HL-60 (cell line): ENCODE results near the gene CLCN4.

ENCODE experiments used
- GABPA ChIP-seq: IDR thresholded peaks from 2 replicates; pipeline ENCODE4 v1.6.1; 2012; ENCODE audit warnings: low read depth
- POLR2AphosphoS5 ChIP-seq: IDR thresholded peaks from 2 replicates; pipeline ENCODE4 v1.6.1; 2012; ENCODE audit warnings: low read depth
- TF ChIP-seq, protein P1 (sequence below): IDR thresholded peaks from one replicate; pipeline ENCODE4 v1.5.1; 2011; ENCODE audit warnings: low read length, control low read depth, inconsistent platforms; ENCODE audit not compliant: insufficient read depth

DNA sequence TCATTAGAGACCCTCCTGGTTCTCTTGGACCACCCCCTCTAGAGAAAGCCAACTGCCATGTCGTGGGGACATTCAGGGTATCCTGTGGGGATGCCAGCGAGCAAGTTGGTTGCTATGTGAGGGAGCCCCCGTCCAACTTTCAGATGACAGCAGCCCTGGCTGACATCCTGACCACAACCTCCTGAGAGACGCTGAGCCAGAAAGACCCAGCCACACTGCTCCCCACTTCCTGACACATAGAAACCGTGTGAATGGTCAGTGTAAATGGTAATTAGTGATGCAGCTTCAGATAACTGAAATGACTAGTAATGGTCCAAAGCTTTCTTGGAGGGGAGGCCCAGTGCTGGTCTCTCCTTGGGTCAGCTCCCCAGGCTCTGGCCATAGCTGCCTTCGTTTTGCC, 10.8 kb downstream of the CLCN4 start:
- no peak for TF ChIP-seq POLR2AphosphoS5
- TF ChIP-seq, protein P1, sequence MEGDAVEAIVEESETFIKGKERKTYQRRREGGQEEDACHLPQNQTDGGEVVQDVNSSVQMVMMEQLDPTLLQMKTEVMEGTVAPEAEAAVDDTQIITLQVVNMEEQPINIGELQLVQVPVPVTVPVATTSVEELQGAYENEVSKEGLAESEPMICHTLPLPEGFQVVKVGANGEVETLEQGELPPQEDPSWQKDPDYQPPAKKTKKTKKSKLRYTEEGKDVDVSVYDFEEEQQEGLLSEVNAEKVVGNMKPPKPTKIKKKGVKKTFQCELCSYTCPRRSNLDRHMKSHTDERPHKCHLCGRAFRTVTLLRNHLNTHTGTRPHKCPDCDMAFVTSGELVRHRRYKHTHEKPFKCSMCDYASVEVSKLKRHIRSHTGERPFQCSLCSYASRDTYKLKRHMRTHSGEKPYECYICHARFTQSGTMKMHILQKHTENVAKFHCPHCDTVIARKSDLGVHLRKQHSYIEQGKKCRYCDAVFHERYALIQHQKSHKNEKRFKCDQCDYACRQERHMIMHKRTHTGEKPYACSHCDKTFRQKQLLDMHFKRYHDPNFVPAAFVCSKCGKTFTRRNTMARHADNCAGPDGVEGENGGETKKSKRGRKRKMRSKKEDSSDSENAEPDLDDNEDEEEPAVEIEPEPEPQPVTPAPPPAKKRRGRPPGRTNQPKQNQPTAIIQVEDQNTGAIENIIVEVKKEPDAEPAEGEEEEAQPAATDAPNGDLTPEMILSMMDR = no peak
- TF ChIP-seq GABPA = no peak
